HG02852 (cell line): ENCODE data around the gene TNFAIP8L2.
A peak's percentile ranks its signal among the peaks of the same experiment; 100 is the strongest.

Experiments used
- ATAC-seq: cut with Tn5 transposase; IDR thresholded peaks from one replicate; pipeline ENCODE4 v1.9.1; 2021; ENCODE audit warnings: mild to moderate bottlenecking, moderate library complexity; ENCODE audit not compliant: unreplicated experiment

The TNFAIP8L2 gene

DNA sequence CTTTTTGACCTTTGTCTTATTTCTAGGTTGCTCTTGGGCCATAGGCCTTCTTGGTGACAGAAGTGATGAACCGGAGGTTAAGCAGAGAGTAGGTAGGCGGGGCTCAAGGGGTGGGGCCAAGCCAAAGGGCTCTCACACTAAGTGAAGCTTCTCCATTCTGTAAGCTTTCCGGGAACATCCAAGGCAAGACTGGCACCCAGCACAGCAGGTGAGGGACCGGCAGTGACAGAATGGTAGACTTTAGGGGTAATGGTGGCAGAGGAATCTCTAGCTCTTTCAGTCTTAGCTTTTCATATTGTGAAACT, at the start of gene TNFAIP8L2:
Gene TNFAIP8L2, plus strand, starts transcription at position 135 of the 305 bp plus-strand sequence. CDS start 2,049 bp downstream, outside the sequence.
- peak; percentile 77 for ATAC-seq

DNA sequence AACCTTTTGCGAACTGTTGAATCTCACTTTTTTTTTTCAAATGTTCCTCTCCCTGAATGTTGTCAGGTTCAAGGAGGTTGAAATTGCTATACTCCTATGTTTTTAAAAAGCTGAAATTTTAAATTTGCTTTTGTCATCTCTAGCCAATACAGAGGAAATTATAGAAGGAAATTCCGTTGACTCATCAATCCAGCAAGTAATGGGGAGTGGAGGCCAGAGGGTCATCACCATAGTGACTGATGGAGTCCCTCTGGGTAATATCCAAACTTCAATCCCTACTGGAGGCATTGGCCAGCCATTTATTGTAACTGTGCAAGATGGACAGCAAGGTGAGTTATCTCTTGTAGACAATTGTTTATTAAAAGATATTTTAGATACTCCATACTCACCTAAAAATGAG, 49.6 kb upstream of the TNFAIP8L2 start:
- no peak for ATAC-seq

DNA sequence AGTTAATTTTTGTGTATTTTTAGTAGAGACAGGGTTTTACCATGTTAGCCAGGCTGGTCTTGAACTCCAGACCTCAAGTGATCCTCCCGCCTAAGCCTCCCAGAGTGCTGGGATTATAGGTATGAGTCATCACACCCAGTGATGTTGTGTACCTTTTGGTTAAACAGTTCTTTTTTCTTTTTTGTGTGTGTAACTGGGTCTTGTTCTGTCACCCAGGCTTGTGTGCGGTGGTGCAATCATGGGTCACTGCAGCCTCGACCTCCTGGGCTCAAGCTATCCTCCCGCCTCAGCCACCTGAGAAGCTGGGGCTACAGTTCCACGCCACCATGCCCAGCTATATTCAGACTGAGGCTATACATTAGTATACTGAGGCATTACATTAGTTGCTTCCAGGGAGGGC, 48.1 kb upstream of the TNFAIP8L2 start:
- ATAC-seq, result no peak

DNA sequence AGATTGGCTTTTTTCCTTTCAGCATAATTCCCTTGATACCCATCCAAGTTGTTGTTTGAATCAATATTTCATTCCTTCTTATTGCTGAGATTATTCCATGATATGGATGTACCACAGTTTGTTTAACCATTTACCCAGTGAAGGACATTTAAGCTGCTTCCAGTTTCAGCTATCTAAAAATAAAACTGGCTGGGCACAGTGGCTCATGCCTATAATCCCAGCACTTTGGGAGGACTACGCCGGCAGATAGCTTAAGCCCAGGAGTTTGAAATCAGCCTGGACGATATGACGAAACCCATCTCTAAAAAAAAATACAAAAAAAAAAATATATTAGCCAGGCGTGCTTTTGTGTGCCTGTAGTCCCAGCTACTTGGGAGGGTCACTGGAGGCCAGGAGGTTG, 42.6 kb upstream of the TNFAIP8L2 start:
- no peak for ATAC-seq

DNA sequence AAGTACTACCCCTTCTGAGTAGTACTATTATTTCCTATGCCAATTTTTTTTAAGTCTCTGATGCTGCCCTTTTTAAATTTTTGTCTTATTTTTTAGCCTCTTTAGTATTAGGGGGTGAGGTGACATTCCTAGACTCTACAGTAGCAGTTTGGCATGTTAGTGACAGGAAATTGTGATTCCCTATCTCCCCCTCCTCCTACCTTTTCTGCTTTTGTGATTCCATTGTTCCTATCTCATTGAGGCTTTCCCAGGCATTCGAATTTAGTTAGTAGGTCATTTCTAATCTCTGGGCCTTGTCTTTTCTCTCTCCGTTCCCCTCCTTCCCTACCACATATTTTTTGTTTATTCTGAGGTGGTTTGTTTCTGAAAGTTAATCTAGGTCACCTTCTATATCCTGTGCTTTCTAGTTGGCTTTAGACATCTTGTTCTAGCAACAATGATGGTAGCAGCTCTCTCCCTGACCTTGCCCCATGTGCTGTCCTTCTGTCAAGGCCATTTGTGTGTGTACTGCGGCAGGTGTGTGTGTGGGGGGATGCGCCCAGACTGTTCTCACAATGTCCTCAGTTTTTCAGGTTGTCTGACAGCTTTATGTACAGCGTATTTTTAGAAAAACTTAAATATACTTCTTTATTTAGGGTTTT, 31.6 kb upstream of the TNFAIP8L2 start:
- ATAC-seq, result no peak

DNA sequence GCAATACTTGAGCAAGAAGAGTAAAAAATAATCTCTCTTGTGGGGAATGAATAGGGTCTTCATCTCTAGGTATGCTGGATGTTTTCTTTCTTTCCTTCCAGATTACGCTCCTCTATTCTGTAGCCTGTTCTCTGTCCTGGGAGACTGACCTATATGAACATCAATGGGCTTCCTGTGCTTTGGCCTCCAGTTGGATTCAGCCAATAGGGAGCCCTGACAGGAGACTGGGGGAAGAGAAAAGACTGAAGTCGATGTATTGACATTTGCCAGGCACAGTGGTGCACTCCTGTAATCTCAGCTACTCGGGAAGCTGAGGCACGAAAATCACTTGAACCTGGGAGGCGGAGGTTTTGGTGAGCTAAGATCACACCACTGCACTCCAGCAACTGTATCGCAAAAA, 27.6 kb upstream of the TNFAIP8L2 start:
- ATAC-seq, result no peak

DNA sequence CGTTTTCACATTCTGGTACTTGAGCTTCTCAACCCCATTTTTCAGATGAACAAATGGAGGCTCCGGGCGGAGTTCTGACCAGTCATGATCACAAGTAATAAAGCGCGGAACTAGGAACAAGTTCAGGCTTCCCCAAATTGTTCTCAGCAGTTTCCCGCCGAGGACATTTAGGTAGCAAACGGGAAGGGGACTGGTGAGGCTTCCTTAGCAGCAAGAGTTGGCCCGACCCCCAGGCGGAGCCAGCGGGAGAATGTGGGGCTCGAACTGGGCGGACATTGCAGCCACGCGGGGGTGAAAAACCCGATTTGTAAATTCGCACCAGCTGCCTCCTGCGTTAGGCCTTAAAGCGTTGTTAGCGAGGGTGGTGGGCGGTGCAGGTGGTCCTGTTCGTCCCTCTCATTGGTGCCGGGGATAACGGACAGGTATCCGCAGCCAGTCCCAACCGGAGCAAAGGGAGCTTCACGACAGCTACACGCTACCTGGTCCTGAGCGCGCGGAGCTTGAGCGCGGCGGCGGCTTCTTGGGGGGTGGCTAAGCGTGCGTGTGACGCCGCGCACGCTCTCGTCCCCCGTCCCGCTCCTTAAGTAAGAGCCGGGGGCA, 25.4 kb upstream of the TNFAIP8L2 start:
- ATAC-seq, result peak; percentile 89

DNA sequence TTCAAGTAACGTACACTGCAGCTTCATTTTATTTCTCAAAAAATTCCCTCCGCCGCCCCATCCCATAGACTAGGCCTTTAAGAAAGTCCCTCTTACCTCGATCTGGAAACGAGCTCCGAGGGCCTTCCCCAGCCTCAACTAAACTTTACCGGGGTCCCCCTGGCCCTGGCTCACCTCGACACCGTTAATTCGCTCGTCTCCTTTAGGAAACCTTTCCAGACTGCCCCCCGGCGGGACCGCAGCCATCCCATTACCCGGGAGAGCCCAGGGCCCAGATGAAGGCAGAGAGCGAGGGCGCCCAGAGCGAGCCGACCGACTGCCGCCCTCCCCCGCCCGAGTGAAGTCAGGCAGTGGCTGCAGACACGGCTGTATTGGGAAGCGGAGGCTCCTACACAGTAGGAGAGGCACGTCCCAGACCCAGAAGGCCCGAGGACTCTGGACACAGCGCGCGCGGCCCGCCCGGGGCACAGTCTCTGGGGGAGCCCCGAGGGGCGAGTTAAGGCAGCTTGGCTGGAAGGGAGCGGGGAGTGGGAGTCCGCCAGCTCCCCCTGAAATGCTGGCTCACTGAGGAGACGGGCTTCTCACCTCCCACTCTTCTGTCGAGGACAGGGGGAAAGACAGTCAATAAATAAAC, 24.6 kb upstream of the TNFAIP8L2 start:
- no peak for ATAC-seq

DNA sequence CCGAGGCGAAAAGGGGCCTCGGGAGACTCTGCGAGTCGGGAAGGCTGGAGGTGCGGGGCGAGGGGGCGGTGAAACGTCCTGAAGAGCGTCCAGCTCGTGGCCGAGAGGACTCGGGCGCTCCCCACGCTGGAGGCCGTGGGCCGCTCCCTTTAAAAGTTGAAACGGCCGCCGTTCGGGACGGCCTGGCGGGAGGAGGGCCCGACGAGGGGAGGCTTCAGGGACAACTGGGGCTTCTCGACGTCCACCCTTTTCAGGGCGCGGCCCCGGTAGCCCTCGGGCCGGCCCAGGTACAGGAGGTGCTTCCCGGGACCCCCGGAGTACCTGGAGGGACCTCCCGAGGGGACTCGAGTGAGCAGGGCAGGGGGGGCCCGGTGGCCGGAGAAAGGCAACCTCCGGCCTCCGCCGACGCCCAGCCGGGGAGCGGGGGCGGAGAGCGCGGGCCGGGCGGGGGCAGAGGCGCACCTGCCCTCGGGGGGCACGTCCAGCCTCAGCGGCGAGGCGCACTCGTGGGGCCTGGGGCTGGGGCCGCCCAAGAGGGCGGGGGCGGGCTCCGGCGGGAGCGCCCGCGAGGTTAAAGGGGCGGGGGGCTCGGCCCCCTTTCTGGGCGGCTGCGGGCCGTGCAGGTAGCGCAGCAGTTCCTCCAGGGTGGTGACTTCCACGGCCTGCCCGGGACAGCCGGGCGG, 24.0 kb upstream of the TNFAIP8L2 start:
- no peak for ATAC-seq

DNA sequence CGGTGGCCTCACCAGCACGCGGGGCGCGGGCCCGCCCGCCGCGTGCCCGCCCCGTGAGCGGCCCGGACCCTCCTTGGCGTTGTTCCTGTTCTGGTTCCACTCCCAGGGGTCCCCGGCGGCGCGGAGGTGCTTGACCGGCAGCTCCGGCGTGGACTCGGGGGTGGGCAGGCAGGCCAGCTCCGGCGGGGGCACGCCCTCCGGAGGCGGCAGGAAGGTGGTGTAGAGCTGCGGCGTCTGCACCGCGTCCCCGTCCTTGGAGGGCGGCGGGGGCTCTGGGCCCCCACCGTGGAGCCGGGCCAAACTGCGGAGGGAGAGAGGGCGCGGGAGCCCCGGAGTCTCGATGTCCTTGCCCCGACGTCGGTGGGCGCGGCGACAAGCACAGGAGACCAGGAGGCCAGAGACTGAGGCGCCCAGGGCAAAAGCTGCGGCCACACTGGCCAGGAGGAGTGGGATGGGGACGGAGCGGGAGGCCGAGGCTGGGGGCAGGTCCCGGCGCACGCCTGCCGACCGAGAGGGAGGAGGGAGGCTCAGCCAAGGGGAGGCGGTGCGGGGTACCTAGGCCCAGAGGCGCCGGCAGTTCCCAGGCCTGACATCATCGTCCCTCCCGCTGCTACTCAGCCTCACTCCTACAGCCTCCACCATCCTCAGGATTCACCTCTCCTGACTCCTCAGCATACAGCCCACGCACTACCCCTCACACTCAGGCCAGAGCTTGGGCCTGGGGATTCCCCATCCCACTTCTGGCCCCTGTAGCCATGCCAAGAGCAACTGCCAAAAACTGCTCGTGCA, 23.2 kb upstream of the TNFAIP8L2 start:
- no peak for ATAC-seq

DNA sequence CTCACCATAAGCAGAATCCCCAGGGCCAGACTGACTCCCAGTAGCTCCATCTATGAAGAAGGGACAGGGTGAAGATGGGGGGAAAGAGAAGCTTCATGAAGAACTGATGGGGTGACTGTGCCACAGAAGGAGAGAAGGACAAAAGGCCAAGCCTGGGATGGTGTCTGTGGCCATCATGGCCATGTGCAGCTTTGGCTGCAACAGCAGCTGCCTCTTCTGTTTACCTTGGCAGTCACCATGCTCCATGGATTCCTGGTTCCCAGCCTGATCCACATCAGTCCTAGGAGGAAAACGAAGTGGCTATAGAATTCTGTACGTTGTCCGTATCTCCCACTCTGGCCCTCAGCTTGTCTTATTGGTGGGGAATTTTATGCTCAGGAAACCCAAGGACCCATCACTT, 22.1 kb upstream of the TNFAIP8L2 start:
- no peak for ATAC-seq

DNA sequence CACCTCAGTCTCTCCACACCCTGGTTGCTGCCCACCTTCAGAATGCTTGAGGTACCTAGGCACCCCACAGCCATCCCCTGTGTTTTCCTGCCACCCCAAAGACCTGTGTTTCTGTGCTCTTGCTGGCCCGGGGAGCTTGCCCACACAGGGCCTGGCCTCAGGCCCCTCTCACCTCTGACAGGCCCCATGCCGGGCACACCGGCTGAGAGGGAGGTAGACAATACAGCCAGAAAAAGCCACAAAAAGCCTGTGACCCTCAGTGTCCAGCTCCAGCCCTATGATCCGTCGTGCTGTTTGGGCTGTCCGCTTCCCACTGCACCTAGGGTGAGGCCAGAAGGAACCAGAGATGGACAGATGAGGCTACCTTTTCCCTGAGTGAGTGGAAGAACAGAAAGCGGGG, 21.5 kb upstream of the TNFAIP8L2 start:
- no peak for ATAC-seq

DNA sequence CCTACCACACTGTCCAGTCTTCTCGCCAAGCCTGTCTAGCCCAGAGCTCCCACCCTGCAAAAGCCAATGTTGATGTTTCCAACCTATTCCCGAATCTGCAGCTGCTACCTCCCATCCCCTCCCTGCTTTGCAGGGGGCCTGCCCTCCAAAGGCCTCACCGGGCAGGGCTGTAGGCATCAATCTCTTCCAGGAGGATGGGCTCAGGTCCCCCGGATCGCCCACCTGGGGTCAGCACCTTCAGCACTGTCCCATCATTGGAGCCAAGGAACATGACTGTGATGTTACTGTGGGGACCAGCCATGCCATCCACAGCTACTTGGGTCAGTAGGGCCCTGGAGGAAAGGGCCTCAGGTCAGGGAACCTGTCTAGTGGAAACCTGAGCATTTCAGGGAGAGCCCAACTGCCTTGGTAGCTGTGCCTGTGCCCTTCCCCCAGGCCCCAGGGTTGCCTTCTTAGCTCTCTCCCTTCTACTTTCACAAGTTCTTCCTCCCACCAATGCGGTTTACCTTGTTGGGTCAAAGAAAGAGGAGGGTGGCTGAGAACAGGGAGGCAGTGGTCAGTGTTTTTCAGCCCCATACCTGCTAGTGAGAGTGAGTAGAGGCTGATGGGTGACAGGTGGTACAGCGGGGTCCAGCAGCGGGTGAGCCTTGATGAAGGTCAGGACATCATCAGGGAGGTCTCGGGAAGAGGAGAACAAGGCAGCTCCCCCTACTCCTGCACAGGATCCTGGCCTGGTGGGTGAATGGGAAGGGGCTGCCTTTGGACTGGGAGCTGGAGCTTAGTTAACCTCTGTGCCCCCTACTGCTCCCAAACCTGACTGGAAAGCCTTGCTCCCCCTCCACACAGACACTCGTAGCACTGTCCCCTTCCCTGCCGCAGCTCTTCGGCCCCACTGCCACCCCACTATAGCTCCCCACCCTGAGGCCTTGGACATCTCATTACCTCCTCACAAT, 20.7 kb upstream of the TNFAIP8L2 start:
- no peak for ATAC-seq

DNA sequence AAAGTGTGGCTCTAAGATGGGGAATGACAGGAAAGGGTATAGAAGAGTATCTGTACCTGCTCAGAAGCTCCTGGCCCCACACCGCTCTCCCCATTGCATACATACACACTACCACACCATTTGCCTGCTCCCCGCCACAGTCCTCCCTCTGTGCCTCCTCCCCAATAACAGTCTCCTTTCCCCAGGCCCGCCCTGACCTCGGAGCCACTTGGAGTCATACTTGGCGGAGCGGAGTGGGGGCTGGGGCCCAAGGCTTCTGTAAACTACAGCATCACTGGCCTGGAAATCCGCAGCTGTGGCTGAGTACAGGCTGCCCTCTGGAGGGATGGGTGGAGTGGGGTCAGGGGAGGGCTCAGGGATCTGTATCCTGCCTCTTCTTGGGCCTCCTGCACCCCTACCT, 18.7 kb upstream of the TNFAIP8L2 start:
- ATAC-seq, result no peak

DNA sequence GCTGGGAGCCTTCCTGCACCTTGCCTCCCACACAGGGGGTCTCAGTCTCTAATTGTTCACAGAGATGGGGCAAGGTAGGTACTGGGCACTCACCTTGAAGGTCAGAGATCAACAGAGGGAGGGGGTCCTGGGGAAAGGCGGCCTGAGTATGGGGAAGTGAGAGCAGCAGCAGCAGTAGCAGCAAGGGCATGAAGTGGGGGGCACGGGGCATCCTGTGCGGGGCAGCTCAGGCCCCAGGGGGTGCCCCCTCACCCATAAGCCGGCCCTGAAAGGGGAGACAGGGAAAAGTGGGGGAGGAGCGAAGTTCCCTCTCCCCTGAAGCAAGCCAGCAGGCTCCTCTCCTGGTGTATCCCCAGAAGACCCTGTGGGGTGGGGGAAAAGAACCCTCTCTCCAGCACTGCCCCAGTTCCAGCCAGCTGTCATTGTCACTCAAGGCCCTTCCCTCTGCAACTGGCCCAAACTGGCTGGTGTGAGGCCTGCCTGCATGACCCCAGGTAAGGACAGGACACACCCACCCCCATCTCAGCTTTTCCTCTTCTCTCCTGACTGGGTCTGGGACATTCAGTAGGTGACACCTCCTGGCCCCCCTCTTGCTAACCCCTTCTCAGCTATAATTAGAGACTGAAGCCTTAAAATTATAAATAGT, 13.9 kb upstream of the TNFAIP8L2 start:
- no peak for ATAC-seq

DNA sequence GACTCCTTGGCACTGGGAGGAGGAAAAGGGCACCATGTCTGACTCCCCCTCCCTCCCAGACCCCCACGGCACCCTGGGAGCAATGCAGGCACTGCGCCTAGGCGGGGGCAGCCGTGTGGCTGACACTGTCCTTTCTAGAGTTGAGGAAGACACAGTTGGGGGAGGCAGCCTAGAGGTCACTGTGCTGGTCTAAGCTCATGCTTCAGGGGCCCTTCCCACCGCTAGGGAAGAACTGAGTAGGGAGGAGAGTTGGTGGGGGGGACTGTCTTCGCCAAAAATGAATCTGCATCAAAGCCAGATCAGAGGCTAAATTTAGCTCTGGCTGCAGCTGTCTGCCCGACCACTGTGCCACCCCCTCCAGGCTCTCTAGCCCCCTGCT, 13.4 kb upstream of the TNFAIP8L2 start:
- no peak for ATAC-seq

DNA sequence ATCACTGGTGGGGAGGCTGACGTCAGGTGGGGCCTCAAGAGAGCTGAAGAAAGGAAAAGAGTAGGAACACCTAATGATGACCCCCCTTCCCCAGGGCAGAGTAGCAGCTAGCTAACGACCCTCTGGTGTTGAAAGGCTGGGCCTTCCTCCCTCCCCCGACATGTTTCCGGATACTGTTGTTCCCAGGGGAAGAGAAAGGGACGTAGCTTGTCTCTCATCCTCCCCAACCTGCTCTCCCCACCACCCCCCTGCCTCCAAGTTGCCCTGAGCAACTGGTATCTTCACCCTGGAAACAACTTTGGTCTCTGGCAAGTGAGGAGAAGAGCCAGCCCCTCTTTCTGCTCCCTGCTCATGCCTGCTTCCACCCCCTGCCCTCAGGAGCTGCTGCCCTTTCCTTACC, 12.5 kb upstream of the TNFAIP8L2 start:
- no peak for ATAC-seq

DNA sequence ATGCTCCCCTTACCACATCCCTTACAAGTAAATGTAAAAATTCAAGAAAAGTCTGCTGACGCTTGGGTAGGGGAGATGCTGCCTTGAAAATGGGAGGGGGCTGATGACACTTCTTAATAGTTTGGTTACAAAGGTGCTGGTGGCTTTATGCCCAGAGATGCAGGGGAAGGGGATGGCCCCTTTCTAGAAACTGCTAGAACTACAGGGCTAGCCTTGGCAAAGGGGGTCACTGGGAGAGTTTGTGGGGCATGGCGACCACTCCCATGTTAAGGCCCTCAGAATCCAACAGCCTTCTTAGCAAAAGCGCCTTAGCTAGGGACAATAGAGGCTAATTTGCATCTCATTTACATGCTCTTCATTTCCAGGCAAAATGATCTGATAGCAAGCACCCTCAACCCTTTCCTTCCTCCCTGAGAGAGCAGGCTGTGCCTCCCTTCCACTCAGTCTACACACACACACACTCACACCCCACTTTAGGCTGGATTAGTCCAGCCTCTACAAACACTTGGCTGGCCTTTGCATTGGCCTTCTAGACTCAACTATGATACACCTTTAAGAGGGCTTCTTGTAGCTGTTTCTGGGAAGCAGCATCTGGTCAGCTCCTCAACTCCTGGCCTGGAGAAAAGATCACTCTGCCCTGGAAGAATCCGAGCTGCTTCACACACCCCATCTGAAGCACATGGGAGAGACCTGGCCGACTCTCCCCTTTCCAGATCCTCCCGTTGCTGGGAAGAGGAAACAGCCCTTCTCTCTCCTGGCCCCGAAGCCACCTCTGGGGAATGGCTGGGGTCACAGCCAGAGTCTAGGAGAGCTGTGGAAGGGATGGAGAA, 11.8 kb upstream of the TNFAIP8L2 start:
- ATAC-seq, result no peak
